ENCODE data around the gene PLPPR5.

DNA sequence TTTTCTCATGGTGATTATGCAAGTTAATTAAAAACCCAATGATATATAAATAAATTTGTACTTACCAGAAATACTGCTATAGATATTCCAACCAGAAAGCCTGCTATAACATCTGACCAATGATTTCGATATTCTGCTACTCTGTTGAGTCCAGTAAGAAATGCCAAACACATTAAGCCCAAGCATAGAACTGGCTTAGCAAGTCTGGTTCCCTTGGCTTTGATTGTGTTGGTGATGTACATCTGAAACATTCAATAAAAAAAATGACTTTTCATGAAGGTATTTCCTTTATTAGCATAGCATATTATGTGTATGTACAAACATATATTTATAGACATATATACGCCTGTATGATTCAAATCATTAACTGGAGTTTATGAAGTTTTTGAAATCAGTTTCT is 82.8 kb downstream of the PLPPR5 start:
- TF ChIP-seq EP300 (IDR thresholded peaks at IDR 0.05) (no peak), POLR2A (IDR thresholded peaks at IDR 0.05) (no peak)

All from suprapubic skin (tissue), 2 donors.